NCI-H460 (cell line): Measurements from ENCODE around the gene TMEM132A. TPM values are rescaled to one million over a fixed set of nuclear protein-coding genes. Genes with fewer than 3 reads are reported as not detected.

Experiments
- DNase-seq: peaks from one replicate; pipeline ENCODE4 v3.0.0-alpha.2; 2016; ENCODE audit warnings: low read depth; ENCODE audit errors: extremely low read depth
- total RNA-seq: library from RNA; depleted of rRNA; stranded (reverse); fragments of >200 nt; shearing (Covaris generic); gene quantifications from 2 replicates; pipeline ENCODE4 v1.2.3, GENCODE V29; 2014

Gene TMEM132A
- total RNA-seq, 1 experiment from 2014 or later, result 20.9 TPM

DNA sequence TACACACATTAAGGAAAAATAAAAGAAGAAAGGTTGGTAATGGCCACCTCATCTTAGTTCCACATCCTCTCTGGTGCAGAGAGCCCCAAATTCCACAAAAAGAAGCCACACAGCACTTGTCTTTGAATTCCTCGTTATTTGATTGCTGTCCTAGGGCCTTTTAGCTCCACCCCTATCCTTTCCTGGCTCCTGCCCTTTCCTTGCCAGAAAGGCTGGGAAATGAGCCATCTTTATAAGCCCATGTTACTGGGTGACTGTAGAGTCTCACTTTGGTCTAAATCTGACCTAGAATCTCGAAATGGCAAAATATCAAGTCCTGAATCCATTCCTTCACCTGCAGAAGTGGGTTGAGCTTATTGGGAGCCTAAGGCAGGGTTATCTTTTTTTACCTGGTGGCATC is 4.3 kb upstream of the TMEM132A start:
- no peak for DNase-seq

DNA sequence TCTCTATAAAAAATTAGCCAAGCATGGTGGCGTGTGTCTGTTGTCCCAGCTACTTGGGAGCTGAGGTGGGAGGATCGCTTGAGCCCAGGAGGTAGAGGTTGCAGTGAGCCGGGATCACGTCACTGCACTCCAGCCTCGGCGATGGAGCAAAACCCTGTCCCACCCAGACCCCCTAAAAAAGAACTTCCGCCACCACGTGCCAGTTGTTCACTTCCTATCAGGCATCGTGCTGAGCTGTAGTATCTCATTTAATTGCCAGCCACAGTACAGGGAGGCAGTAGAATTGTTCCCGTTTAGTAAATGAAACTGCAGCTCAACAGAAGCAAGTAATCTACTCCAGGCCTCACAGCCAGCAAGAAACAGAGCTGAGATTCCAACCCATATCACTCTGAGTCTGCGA is 3.0 kb upstream of the TMEM132A start:
- DNase-seq, result no peak

DNA sequence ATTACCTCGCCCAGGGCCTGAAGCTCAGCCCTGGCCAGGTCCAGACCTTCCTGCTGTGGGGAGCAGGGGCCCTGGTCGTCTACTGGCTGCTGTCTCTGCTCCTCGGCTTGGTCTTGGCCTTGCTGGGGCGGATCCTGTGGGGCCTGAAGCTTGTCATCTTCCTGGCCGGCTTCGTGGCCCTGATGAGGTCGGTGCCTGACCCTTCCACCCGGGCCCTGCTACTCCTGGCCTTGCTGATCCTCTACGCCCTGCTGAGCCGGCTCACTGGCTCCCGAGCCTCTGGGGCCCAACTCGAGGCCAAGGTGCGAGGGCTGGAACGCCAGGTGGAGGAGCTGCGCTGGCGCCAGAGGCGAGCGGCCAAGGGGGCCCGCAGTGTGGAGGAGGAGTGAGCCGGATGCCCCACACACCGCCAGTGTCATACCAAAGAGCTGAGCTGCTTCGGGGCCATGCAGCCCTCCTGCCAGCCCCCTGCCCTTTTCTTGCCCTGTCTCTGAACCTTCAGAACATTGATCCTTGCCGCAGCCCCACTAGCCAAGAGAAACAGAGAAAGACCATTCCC is 2.4 kb upstream of the TMEM132A start:
- DNase-seq, result no peak

DNA sequence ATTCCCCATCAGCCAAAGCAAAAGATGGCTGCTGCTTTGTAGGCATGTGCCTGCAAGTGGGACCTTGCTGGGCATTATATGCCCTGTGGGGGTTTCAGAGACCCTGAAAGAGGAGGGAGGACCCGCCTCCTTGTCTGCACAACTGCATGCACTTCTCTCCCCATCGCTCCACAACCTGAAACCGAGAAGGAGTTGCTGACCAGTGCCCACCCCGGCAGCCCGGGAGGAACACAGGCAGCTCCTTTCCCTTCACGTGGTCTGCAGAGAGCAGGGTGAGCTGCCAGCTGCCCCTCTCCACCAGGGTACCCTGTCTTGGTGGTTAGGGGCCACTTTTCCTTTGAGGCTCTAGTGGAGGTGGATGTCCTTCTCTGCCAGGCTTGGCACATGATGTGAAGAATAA is 1.4 kb upstream of the TMEM132A start:
- DNase-seq, result no peak

DNA sequence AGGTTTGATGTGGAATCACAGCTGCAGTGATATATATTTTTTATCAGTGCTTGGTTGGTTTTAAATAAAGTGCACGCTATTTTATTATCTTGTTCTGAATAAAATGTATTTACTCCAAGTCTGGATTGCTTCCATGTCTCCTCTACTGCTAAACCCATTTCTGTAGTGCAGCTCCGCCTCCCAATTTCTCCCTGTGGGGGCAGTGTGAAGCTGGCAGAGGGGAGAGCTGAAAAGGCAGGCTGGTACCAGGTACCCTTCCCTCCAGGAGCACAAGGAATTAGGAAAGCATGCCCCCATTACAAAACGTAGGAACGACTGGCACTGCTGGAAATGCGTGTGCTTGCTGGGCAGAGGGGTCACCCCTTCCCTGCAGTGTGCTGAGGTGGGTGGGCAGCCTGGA is 934 bp upstream of the TMEM132A start:
- DNase-seq, result no peak

DNA sequence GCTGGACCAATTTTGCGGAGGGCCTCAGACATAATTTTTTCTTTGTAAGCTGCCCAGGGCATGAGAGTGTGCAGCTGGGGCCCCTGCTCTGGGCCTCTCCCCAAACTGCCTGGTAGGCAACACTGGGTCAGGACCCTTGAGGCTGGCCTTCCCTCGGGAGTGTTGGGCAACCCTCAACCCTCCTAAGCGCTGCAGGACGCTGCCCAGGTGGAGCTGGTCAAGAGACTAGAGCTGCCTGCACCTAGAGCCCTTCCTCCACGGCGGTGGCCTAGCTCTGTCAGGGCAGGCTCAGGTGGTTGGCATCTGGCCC is 505 bp upstream of the TMEM132A start:
- DNase-seq, result no peak

DNA sequence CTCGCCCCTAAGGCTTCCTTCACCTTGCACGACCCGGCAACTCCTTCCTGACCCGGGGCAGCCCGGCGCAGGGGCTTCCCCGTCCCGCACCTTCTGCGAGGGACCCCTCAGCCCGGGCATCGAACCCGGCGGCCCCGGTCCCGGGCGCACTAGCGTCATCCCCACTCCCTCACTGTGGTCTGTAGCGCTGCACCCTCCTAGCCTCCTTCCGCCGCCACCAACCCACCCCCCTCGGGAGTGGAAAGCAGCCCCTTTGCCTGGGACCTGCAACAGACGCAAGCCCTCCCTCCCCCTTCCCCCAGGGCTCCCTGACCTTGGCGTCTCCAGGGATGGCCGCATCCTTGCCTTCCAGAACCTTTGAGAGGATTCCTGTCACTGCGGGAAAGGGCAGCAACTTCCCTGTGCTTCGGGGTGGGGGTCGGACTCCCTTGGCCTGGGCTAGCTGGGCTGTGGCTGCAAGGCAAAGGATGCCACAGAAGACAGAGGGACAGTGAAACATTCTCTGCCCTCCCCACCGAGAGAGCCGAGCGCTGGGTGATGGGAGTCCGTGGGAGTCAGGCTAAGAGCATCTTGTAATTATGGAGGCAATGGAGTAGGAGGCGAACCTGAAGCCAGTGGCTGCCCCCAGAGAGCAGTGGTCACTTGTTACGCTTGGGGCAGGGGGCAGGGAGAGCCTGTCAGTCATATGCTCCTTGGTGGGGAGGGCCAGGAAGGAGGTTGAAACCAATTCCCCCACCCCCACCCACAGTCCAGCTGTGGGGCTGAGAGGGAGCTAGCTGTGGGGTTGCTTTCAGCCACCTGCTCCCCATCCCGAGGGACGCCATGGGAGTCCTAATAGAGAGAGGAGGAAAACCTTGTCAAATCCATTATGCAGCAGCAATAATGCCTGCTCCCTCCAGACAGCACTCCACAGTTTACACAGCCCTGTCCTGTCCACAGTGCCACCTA is 920 bp downstream of the TMEM132A start:
- DNase-seq, result no peak

DNA sequence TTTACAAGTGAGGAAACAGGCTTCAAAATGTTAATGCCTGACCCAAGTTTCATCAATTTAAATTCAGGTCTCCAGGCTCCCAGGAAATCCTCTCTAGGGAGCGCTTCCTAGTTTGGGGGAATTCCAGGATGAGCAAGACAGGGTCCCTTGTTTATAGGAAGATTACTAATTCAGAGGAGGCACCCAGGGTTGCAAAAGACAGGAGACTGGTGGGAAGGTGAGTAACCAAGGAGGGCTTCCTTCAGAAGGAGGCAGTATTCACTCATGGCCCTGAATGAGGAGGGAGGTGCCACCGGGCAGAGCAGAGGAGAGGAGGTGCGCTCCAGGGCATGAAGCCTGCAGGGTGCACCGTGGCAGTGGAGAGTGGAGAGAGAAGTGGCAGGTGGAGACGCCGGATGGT is 1.6 kb downstream of the TMEM132A start:
- DNase-seq, result no peak

DNA sequence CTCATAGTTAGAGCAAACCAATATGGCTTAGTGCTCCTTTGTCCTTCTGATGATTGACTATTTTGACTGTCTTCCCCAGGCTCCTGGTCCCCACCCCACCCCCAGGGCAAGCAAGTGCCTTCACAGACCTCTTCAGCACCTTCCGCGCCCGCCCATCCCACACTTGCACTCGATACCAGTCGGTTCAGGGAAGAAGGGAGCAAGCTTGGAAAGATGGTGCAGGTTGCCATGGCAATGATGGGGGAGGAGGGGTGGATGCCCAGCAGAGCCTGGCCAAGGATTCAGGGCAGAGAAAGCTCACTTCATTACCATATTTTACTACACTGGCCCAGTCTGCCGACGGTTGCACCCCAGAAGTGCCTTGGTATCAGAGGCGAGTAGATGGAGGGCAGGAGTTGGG is 2.2 kb downstream of the TMEM132A start:
- DNase-seq, result no peak

DNA sequence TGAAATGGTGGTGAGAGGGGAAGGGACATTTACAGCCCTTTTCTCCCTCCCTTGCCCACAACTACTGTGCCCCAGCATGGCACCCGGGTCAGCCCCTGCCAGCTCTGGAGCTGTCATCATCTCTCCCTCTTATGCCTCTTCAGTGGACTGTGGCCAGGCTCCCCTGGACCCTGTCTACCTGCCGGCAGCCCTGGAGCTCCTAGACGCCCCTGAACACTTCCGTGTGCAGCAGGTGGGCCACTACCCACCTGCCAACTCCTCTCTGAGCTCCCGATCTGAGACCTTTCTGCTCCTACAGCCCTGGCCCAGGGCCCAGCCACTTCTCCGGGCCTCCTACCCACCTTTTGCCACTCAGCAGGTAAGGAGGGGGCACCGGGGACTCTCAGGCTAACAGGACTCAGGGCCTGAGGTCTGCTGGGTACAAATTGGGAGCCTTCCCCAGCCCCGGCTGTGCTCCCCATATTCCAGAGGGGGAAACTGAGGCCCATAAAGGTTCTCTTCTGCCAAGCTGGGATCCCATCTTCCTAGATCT is 2.9 kb downstream of the TMEM132A start:
- no peak for DNase-seq

DNA sequence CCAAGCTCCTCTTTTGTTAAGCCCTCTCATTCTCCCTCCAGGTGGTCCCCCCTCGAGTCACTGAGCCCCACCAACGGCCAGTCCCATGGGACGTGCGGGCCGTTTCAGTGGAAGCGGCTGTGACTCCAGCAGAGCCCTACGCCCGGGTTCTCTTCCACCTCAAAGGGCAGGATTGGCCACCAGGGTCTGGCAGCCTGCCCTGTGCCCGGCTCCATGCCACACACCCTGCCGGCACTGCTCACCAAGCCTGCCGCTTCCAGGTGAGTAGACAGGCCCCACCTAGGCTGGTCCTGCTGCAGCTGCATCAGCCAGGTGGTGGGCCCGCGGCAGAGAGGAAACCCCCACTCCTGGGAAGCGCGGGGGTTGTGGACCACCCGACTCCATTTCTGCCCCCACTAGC is 3.3 kb downstream of the TMEM132A start:
- DNase-seq, result no peak

DNA sequence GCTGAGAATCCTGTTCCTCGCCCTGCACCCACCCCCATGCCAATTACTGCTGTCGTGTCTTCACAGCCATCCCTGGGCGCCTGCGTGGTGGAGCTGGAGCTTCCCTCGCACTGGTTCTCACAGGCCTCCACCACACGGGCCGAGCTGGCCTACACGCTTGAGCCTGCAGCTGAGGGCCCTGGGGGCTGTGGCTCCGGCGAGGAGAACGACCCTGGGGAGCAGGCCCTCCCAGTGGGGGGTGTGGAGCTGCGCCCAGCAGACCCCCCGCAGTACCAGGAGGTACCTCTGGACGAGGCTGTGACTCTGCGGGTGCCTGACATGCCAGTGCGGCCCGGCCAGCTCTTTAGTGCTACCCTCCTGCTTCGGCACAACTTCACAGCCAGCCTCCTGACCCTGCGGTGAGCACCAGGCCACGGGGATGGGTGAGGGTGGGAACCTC is 4.3 kb downstream of the TMEM132A start:
- DNase-seq, result no peak

DNA sequence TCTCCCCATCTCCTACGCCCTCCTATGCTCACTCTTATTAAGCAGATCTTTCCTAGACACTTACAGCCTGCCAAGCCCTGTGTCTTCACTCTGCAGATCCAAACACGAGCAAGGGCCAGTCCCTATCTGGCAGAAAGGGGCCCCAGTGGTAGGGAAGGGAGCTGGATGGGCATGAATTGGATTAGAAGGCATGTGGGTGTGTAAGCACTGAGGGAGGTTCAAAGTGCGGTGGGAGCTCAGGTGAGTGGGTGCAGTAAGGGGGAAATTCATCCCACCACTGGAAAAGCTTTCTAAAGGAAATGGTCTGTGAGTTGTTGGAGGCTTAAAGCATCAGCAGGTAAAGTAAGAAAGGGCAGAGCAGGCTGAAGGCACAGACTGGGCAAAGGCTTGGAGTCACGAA is 5.5 kb downstream of the TMEM132A start:
- no peak for DNase-seq

DNA sequence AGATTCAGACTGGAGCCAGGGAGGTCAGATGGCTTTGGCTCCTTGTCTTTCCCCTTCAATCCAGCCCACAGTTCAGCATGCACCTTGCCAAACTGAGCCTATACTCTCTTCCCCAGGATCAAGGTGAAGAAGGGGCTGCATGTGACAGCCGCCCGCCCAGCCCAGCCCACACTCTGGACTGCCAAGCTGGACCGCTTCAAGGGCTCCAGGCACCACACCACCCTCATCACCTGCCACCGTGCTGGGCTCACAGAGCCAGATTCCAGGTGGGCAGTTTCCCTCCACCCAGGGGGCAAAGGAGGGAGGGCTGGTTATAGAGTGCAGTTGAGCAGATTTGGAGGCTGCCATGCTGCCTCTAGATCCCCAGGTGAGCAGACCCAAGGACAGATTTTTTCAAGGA is 6.1 kb downstream of the TMEM132A start:
- DNase-seq, result no peak

DNA sequence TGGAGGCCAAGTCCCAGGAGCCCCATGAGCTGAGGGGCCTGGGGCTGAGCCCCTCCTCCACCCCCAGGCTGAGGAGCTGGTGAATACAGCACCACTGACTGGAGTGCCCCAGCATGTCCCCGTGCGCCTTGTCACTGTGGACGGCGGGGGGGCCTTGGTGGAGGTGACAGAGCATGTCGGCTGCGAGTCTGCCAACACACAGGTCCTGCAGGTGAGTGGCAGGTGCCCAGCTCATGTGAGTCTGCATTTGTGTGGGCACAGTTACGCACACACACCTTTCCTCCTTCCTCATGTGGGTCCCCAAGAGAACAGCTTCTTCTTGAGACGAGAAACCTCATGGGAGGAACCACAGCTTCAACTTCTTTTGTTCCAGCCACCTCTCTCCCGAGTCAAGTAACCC is 7.7 kb downstream of the TMEM132A start:
- DNase-seq, result no peak

DNA sequence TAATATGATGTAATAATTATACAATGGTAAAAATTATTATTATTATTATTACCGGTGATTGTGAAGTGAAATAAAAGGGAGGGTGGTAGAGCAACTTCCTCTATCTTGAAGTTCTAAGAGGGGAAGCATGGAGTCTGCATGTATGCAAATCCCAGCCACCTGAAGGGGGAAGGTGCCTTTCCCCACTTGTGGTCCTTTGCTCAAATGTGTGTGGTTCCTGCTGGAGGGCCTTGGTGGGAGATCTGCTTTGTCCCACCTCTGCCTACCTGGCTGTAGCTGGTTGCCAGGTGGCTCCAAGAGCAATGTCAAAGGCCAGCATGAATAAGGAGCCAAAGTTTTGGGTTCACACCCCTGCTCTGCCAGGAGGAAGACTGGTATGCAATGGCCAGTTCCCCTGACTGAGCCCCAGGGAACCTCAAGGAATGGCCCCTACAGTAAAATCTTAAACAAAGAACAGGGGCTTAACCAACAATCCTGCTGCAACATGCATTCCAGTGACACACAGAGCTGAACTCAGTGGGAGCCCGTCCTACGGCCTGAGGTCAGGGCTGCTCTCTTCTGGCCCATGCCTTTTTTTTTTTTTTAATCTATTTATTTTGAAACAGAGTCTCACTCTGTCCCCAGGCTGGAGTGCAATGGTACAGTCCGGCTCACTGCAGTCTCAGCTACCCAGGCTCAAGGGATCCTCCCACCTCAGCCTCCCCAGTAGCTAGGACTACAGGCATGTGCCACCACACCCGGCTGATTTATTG is 8.5 kb downstream of the TMEM132A start:
- DNase-seq, result no peak

DNA sequence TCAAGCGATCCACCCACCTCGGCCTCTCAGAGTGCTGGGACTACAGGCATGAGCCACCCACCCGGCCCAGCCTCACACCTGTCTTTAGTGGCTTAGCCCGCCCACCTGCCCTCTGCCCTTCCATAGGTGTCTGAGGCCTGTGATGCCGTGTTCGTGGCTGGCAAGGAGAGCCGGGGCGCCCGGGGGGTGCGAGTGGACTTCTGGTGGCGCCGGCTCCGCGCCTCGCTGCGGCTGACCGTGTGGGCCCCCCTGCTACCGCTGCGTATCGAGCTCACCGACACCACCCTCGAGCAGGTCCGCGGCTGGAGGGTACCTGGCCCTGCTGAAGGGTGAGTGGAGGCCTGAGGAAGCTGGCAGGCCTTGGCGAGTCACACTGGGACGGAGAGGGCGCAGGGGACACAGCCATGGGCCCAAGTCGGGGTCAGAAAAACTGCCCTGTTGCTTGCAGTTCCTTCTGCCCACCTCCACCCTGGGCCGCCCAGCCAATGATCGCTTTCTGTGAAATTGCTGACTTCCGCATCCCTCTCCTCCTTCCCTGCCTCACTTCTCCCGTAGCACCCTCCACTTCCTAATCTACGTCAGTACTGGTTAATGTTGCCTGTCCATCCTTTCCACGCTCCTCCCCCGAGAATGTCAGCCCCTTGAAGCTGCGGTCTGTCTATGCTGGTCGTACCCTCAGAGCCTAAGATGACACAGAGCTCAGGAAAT is 9.3 kb downstream of the TMEM132A start:
- DNase-seq, result no peak

DNA sequence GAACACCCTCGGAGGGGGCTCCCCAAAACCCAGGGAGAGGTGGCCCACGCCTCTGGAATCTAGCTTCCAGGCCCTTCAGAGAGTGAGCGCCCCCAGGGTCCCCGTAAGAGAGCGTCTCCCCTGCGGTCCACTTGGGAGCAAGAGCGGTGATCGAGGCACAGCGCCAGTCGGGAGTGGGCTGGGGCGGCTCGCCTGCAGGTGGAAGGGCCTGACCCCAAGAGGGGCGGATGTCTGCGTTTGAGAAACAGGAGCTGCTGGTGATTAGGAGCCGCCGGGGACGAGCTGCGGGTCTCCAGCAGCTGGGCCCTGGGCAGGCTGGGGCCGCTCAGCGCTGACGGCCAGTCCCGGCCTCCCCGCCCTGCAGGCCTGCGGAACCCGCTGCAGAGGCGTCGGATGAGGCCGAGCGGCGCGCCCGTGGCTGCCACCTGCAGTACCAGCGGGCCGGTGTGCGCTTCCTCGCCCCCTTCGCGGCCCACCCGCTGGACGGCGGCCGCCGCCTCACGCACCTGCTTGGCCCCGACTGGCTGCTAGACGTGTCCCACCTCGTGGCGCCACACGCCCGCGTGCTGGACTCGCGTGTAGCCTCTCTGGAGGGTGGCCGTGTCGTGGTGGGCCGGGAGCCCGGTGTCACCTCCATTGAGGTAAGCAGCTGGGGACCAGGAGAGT is 10.0 kb downstream of the TMEM132A start:
- DNase-seq, result no peak

DNA sequence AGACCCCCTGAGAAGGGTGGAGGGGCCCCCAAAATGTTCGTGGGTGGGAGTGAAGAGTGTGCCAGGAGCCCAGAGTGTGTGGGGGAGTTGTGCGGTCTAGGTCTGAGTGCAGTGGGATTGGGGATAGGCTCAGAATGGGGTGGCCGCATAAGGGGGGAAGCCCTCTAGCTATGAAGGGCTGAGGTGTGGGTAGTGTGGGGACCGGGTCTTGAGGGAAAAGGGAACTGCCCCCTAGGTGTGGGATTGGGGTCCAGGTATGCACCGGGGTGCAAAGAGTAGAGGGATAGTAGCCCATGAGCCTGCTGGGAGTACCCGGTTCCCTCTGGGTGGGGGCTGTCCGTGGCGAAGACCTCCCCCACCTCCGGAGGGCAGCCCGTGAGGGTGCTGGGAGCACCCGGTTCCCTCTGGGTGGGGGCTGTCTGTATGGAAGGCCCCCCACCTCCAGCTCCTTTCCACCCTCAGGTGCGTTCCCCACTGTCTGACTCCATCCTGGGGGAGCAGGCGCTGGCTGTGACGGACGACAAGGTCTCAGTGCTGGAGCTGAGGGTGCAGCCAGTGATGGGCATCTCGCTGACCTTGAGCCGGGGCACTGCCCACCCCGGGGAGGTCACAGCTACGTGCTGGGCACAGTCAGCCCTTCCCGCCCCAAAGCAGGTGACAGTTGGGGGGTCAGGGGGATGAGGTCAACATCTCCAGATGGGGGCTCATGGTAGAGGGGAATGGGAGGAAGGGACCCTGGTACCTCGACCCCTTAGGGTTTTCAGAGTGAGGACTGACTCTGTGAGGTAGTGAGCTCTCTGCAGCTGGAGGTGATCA is 10.7 kb downstream of the TMEM132A start:
- no peak for DNase-seq
